H1 (cell line): ENCODE measurements around the gene HOXB8. TPM values are rescaled to one million over a fixed set of nuclear protein-coding genes. Genes with fewer than 3 reads are reported as not detected.

Source experiments
- CHD7 ChIP-seq: fragments of 300-600 bp; sonication (generic); IDR thresholded peaks from 2 replicates; pipeline ENCODE4 v1.7.1; 2012; ENCODE audit warnings: low read length, moderate library complexity, mild to moderate bottlenecking, inconsistent platforms; ENCODE audit not compliant: insufficient replicate concordance
- GABPA ChIP-seq: IDR thresholded peaks from 2 replicates; pipeline ENCODE4 v1.6.1; 2011; ENCODE audit warnings: mild to moderate bottlenecking, low read length, moderate library complexity, borderline replicate concordance; ENCODE audit not compliant: insufficient read depth
- RFX5 ChIP-seq: IDR thresholded peaks from 2 replicates; pipeline ENCODE4 v1.6.1; 2011; ENCODE audit warnings: low read depth, low read length, improper control_type of control experiment, borderline replicate concordance
- RNF2 ChIP-seq: fragments of 200-900, 300-1000 bp; sonication (generic); IDR thresholded peaks from 2 replicates; pipeline ENCODE4 v1.7.1; 2016; ENCODE audit warnings: borderline replicate concordance, low read depth, mild to moderate bottlenecking, antibody characterized with exemption, low read length; ENCODE audit not compliant: poor library complexity, severe bottlenecking; ENCODE audit errors: missing control alignments
- SIN3A ChIP-seq, 2 experiments: IDR thresholded peaks in 1 of 2; conservative IDR thresholded peaks in 1 of 2; 2 replicates each; pipeline ENCODE4 v1.6.1; 2011 to 2012; ENCODE audit warnings: low read length in 2 of 2, improper control_type of control experiment in 1 of 2, low read depth in 1 of 2, mild to moderate bottlenecking in 1 of 2
- SIRT6 ChIP-seq: IDR thresholded peaks from one replicate; pipeline ENCODE4 v1.7.1; 2012; ENCODE audit warnings: low read length, inconsistent platforms
- SP2 ChIP-seq: IDR thresholded peaks from 2 replicates; pipeline ENCODE4 v1.6.1; 2012; ENCODE audit warnings: mild to moderate bottlenecking, low read length, inconsistent platforms
- SRF ChIP-seq: IDR thresholded peaks from 2 replicates; pipeline ENCODE4 v1.6.1; 2011; ENCODE audit warnings: mild to moderate bottlenecking, low read depth, low read length, moderate library complexity
- SUZ12 ChIP-seq: fragments of 200-600 bp; sonication (generic); IDR thresholded peaks from 2 replicates; pipeline ENCODE4 v1.6.1; 2012; ENCODE audit warnings: mild to moderate bottlenecking, inconsistent platforms, low read length, moderate library complexity, mixed read lengths
- TCF12 ChIP-seq: IDR thresholded peaks from 2 replicates; pipeline ENCODE4 v1.6.1; 2011; ENCODE audit warnings: low read depth, mild to moderate bottlenecking, low read length
- polyA plus RNA-seq, 7 experiments: library from polyadenylated mRNA; depleted of rRNA in 3 of 7; stranded (reverse) in 5 of 7; unstranded in 2 of 7; fragments of >200 nt in 5 of 7; fragments of 200-250 nt in 2 of 7; gene quantifications; 1 replicate in 5 of 7; 2 replicates in 1 of 7; 4 replicates in 1 of 7; pipeline versions ENCODE4 v1.2.1 to v1.2.3, GENCODE V29; 2011 to 2013; ENCODE audit warnings: missing spikeins in 2 of 7, mixed read lengths in 2 of 7
- total RNA-seq: library from RNA; stranded (reverse); fragmentation: NEBNext Ultra II Directional; extraction: Animal tissue kit (Norgen Biotek cat#: 25700); gene quantifications from 2 replicates; pipeline ENCODE4 v1.2.1, GENCODE V29; 2021

Gene HOXB8
- total and polyA plus RNA-seq, 2 of the 8 experiments (the other 6 are each of a cell fraction or from before 2014, with no cell fraction given) = not detected

- peak; percentile 91 for TF ChIP-seq RNF2
- no peak for TF ChIP-seq GABPA
- no peak for TF ChIP-seq SIN3A (conservative IDR thresholded peaks at IDR 0.05 in 1 of 2, IDR thresholded peaks at IDR 0.05 in 1 of 2; ENCODE audit: low read depth in 1 of 2, low read length in 2 of 2)
- no peak for TF ChIP-seq CHD7
- TF ChIP-seq SUZ12 = peak; percentile 72
- no peak for TF ChIP-seq SRF
- TF ChIP-seq SP2 = no peak
- TF ChIP-seq TCF12 = no peak
- no peak for TF ChIP-seq SIRT6
- TF ChIP-seq RFX5 = no peak
Observed at GRCh38 chr17:48625495-48626244, 10.6 kb upstream of the HOXB8 start (continued).
